Activated CD4-positive, CD25-positive, alpha-beta regulatory T cell treated with anti-CD3 and anti-CD28 coated beads, Interleukin-2, amount 50 U/mL, for 24 hours (primary cell): ENCODE results near the gene GRID2.

Experiments
- ATAC-seq, 2 donors: fragments of 150-1000 bp; cut with Tn5 transposase; one replicate each; pipeline ENCODE4 v1.10.0; 2021; ENCODE audit warnings: mild to moderate bottlenecking in 1 of 2, moderate library complexity in 1 of 2

The GRID2 gene

GRCh38 chr4:93710847-93711430, 1407.2 kb downstream of the GRID2 start:
- ATAC-seq: no peak

- no peak for ATAC-seq
Observed at GRCh38 chr4:93718233-93718632, 1414.5 kb downstream of the GRID2 start.

- no peak for ATAC-seq
Observed at GRCh38 chr4:93719552-93719951, 1415.8 kb downstream of the GRID2 start.

DNA sequence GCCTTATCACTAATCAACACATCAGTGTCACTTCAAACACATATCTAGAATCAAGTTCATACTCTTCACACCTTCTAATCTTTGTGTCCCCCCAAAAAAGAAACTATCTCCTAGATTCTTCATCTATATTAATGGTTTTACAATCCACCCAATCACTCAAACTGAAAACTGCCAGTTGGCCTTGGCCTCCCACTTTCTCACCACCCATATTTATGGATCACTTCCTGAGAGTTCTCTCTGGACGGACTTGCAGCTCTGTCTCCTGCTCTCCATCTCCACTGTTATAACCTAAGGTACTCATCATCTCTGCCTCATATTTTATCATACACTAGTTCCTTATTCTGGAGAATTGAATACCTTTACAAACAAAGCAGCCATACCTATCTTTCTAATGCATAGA, 1418.7 kb downstream of the GRID2 start:
- ATAC-seq: no peak

DNA sequence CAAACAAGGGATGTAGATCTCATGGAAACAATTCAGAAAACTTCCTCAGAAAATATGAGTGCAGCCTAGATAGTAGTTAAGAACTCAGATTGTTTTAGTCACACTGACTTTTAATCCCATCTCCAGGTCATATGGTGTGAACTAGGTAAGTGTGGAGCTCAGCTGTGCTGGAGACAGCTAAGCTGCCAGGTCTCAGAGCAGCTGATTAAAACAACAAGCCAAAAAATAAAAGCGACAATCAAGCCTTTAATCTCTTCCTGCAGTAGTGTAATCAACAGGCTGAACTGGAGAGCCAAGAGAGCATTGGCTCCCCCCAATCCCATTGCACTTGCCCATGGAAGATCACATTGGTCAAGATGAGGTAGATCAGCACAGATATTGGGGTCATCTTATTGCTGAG, 1426.5 kb downstream of the GRID2 start:
- ATAC-seq: no peak

DNA sequence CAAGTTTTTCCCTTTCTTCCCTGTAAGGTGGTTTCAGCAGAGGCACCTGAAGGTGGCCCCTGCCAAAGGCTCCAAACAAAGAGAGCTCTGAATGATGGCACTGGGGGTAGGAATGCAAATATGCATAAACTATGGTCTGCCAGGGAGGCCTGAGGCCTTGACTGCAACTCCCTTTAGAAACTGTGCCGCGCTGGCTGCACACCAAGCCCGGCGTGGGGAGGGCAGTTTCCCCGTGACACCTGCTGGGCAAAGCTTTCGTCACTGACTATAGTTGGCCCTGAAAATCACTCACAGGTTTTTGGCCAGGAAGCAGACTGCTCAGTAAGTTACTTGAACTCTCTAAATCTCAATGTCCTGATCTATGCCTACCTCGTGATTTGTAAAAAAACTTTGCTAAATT, 1427.0 kb downstream of the GRID2 start:
- ATAC-seq: no peak

DNA sequence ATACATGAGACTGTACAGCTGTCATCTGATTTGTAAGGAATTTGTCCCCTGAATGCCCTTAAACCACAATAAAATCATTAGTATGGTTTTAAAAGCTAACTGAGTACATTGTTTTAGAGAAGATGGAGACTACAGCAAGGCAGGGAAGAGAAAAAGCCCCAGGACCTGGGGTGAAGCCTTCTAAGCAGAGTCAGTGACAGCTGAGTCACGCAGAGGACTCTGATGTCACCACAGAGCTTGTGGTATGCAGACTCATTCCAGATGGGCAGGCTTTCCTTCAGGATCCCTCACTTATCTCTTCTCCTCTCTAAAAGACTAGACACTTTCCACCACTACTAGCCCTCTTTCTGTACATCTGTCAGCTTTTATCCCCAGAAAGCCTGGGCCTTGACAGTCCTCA, 1427.7 kb downstream of the GRID2 start:
- ATAC-seq: no peak

DNA sequence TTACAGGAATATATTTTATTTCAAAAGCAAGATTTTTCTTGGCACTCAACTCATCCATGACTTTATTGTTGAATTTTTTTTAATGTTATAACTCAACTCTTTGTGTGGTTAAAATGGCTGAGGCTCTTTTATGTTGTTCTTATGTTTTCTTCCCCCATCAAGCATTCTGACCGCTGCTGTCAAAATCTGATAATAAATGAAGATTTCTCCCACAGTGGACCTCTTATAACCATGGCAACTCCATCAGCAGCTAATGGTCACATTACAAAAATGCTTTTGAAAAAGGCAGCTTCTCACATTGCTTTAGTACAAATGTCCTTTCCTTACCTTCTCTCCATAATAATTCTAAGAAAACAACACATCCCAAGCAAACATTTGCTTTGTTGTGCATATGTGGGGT, 1428.7 kb downstream of the GRID2 start:
- no peak for ATAC-seq

GRCh38 chr4:93740890-93741289, 1437.1 kb downstream of the GRID2 start:
- ATAC-seq: no peak

DNA sequence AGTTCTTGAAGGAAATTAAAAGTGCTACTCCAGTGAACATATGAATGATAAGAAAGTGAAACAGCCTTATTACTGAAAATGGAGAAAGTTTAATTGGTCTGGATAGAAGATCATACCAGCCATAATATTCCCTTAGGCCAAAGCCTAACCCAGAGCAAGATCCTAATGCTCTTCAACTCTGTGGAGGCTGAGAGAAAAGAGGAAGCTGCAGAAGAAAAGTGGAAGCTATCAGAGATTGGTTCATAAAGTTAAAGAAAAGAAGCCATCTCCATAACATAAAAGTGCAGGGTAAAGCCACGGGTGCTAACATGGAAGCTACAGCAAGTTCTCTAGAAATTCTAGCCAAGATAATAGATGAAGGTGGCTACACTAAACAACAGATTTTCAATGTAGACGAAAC, 1439.3 kb downstream of the GRID2 start:
- no peak for ATAC-seq

DNA sequence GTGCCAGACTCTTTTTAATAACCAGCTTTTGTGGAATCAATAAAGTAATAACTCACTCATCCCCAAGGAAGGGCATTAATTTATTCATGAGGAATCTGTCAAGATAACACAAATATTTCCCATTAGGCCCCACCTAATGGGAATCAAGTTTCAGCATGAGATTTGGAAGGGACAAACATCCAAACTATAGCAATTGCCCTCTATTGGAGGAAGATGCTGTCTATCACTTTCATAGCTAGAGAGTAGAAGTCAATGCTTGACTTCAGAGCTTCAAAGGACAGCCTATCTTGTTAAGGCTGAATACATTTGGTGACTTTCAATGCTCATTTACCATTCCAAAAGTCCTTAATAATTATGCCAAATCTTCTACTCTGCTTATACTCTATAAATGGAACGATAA, 1439.9 kb downstream of the GRID2 start:
- no peak for ATAC-seq

- ATAC-seq: no peak
Observed at GRCh38 chr4:93744961-93745360, 1441.2 kb downstream of the GRID2 start.

DNA sequence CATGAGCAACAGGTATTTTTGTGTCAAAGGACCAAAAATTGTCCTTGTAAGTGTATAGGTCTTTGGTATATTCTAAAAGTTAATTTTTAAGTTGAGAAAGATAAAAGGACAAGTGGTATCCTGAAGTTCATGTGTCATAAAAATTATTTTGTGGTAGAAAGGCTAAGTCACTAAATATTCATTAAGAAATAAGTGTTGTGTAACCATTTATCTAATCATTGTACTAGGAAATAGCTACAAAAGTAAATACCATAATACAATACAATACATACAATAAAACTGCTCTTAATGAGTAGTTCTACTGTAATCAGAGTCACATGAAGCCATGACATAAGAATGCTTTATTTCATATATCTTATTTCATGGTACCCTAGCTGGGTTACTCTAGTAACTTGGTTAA, 1442.3 kb downstream of the GRID2 start:
- no peak for ATAC-seq

GRCh38 chr4:93747220-93747619, 1443.5 kb downstream of the GRID2 start:
- ATAC-seq: no peak

DNA sequence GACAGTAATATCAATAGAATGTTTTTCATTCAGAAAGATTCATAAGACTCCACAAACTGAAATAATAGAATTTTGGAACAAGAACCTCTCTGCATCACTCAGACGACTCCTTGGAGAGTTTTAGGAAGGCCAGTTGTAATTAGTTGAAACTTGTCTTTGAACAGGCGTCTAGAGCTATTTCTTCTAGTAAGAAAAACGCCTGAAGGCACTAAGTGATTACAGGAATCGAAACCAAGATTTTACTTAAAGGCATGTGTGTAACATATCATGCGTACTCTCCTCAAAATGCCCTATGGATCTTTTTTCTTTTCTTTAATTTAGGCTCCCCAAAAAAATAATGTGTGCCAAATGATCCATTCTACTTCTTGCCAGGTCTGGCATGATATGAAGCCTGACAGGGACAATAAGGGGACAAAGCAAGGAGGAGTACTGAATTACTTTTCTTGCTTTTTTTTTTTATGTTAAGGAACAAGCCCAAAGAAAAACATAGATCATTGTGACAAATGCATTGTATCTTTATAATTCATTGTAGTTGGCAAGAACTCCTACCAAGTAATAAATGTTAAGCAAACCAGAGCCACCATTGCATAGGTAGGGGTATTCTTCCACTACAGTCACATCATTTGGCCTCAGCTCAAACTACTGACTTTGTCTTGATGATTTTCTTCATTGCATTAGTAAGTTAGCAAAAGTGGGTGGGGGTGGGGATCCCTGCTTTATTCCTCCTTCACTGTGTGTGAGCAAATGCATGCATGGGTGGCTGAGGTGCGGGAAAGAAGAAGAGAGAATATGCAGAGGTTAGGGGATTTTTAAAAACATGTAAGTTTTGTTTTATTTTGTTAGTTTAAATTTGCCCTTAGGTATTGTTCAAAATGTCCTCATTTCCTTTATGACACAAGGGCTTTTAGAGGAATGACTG, 1444.9 kb downstream of the GRID2 start:
- ATAC-seq: no peak

- no peak for ATAC-seq
Observed at GRCh38 chr4:93749292-93749761, 1445.6 kb downstream of the GRID2 start.

- ATAC-seq: no peak
Observed at GRCh38 chr4:93751411-93751810, 1447.6 kb downstream of the GRID2 start.

GRCh38 chr4:93756101-93756500, 1452.3 kb downstream of the GRID2 start:
- no peak for ATAC-seq

DNA sequence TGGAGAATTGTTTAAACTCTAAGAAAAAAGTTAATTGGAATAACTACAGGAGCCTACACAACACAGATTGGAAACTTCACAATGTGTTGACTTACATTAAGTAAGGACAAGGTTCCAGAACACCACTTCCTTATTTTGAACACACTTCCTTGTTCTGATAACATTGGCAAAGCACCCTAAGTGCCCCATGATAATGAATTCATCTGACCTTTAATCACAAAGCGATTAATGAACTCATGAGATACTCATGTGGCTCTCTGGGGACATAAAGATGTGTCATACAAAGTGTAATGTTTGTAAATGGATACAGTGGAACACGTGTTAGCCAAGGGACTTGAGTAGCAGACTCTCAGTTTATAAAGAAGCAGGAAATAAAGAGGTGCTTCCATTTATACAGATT, 1455.7 kb downstream of the GRID2 start:
- ATAC-seq: no peak

- no peak for ATAC-seq
Observed at GRCh38 chr4:93760284-93760683, 1456.5 kb downstream of the GRID2 start.

GRCh38 chr4:93761286-93761685, 1457.5 kb downstream of the GRID2 start:
- no peak for ATAC-seq

DNA sequence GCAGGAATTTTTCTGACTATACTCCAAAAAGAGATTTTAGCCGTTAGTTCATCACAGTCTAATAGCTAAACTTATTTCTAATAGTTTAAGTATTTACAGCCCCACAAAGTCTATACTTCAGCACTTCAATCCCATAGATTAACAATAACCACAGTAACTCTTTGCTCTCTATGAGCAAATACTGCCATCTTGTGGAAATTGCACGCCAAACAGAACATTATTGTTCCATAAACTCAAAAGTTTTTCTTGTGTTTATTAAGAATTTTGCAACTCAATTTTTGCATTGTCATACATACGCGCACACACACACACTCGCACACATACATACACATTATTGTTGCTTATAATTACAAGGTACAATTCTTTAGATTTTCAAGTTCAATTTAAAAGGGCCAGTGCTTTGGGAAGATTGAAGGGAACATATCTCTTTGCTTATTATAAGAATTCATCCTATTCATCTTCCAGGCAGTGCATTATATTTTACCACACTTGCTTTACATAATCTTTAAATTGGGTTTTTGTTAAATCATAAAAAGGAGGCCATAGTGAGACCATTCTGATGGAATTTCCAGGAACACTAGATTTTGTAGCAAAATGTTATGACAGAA, 1461.0 kb downstream of the GRID2 start:
- no peak for ATAC-seq

DNA sequence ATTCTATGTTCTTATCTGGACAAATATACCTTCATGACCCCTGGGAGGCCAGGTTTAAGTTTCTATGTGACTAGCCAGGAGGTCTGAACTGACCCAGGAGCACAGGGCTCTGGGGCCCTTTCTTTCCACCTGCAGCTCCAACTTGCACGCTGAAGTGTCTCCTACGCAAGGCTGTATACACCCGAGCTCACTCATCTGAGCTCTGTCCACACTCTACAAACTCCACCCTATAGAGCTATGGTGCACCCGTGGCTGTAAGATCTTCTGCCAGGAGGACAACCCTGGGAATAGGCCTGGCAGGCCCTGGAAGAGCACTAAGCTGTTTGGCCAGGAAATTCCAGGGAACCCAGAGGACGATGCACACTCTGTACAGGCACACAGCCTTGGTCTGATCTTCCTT, 1464.2 kb downstream of the GRID2 start:
- ATAC-seq: no peak

DNA sequence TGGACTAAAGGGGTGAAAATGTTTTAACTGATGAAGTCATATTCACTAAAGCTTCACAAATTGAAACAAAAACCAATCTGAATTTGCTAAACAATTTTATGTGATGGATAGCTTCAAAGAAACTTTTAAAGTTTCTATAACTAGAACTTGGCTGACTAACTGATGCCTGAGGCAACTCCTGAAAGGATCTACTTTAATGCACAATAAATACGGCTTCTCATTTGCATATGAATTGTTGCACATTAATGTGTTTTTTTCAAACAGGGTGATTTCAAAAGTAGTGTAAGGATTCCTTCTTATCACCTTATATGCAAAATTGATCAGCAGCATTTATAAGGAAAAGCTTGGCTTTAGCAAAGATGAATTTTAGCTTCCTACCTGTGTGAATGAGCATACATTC, 1466.4 kb downstream of the GRID2 start:
- ATAC-seq: no peak
